Endometrium (tissue), 2 donors: ENCODE results near the gene ADAP2.
"Not testable (repeated sequence)": the region's sequence is repeated elsewhere in the genome, so short reads cannot be mapped to it uniquely, and the experiment has no call there.

Experiments used
- FAIRE-seq: peaks from 2 replicates; lab custom pipeline; 2012; peaks lifted over from hg19 to GRCh38; lab: Jason Lieb, UNC
- donor health status: control.
- donor health status: control.

ADAP2 gene

DNA sequence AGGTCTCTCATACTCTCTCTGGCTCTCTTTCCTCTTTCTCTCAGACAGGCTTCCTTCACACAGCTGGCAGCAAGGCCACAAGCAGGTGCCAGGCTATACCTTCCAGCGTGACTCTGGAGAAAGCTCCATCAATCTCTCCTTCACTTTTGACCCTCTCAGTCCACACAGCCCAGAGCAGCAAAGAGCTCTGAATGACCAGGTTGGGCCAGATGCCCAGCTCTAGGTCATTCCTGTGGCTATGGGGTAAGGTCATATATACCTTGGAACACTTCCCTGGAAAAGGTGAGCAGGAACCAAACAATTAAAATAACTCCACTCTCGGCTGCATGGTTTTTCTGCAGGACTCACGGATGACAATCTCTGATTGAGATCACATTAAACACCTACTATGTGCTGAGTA is 8.8 kb downstream of the ADAP2 start:
- no peak for FAIRE-seq

DNA sequence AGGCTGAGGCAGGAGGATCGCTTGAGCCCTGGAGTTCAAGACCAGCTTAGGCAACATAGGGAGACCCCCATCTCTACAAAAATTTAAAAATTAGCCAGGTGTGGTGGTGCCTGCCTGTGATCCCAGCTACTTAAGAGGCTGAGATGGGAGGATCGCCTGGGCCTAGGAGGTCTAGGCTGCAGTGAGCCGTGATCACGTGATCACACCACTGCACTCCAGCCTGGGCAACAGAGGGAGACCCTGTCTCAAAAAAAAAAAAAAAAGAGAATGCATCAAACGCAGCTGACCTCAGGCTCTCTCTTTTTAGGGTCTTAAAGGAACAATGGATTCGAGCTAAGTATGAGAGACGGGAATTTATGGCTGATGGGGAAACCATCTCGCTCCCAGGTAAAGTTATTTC is 9.8 kb downstream of the ADAP2 start:
- FAIRE-seq: not testable (repeated sequence)

DNA sequence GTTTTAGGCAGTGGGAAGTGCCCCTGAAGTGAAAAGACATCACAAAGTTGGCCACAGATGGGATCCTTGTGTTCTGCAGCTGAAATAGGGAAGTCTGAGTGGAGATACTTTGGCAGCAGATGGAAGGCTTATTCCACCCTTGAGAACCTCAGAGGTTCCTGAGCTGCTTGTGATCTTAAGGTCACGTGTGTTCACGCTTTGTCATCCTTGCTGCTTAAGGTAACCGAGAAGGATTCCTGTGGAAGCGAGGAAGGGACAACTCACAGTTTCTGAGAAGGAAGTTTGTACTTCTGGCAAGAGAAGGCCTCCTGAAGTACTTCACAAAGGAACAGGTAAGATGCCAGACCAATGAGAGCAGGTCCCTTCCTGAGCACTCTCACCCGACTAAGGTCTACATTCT is 12.2 kb downstream of the ADAP2 start:
- no peak for FAIRE-seq

DNA sequence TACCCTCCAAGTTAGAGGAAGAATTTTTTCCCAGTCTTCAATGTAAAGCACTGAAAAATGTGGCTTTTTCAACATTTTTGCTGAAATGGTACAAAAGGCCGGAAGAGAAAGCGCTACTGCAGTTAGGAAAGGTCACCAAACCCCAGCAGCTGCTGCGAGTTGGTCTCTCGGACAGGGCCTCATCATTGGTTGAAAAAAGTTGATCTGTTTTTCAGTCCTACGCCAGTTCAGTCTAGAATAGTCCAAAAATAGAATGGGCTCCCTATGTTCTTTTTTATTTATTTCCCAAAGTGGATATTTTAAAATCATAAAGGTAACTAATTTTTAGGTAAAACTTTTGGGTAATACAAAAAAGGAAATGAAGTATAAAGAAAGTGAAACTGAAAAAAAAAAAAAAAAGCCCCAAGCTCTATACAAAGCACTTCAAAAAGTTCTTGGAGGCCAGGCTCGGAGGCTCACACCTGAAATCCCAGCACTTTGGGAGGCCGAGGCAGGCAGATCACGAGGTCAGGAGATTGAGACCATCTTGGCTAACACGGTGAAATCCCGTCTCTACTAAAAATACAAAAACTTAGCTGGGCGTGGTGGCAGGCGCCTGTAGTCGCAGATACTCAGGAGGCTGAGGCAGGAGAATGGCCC is 17.4 kb downstream of the ADAP2 start:
- no peak for FAIRE-seq

DNA sequence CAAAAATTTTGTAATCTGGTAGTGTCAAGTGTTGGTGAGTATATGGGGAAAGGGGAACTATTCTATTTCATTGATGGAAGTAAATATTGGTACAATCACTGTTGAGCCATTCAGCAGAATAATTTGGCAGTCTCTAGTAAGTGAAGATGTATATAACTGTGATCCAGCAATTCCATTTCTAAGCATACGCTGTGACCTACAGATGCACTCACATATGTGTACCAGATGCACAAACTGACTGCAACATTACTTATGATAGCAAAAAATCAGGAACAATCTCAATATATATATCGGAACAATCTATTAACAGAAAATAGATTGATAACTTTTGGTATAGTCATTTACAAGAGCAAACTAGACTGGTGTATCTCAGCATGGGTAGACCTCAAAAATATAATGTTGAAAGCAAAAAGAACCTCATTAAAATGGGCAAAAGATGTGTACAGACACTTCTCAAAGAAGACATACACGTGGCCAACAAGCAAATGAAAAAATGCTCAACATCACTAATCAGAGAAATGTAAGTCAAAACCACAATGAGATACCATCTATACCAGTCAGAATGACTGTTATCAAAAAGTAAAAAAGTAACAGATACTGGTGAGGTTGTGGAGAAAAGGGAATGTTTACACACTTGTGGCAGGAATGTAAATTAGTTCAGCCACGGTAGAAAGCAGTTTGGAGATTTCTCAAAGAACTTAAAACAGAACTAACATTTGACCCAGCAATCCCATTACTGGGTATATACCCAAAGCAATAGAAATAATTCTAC is 20.7 kb downstream of the ADAP2 start:
- no peak for FAIRE-seq

DNA sequence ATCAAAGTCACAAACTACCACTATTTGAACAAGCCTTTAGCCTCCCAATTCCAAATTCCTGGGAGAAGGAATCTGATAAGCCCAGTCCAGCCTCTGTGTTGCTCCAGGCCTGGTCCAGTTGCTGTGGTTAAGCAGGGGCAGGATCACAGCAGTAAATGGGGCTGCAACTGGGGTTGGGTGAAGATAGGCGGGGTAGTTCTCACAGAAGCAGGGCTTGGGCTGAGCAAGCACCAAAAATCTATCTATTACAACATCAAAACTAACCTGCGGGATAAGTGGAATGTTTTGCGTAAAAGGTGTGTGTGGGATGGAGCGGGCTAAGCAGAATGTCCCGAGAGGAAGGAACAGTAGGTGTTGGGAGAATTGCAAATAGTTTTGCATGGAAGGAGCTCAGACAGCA is 26.1 kb downstream of the ADAP2 start:
- no peak for FAIRE-seq

DNA sequence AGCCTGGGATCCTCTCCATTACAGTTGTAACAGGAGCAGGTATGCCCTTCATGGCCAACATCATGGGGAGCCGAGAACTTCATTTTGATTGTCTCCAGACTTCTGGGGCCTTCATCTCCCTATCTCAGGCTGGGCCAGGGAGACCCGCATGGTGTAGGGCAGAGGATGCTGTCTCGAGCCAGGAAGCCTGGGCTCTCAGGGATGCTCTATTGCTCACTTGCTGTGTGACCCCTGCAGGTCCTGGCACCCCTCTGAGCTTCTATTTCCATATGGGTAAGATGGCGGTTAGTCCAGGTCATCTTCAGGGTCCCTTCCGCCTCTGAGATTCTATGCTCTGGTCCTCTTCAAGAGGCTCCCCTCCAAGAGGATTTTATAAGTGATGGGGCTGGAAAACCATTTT is 28.4 kb downstream of the ADAP2 start:
- FAIRE-seq: no peak

DNA sequence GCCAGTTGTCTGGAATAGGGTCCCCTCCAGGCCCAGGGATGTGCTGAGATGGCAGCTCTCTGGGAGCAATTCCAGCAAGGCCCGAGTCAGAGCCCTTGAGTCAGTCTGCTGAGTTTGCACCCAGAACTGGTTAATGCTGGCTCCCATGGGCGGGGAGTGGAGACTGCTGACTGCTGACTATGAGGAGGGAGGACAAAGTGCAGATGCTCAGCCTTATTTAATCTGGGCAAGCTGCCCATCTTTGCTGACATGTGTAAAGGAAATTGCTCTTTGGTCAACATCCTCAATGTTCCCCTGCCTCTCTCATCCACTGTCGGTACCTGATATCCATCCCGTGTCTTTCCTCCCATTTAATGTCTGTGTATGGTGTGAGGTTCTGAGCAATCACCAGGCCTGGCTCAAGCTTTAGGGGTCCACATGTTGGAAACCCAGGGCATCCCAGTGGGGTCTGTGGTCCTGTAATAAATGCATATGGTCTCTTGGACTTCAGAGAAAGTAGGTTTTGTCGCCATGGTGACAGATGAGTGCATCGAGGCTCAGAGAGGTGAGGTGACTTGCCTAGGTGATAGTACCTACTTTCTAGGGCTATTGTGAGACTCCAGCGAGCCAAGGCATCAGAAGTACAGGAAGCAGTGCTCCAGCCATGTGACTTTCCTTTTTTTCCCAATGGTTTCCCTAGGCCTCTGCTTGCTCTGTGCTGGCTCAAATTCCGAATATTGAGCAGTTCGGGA is 29.1 kb downstream of the ADAP2 start:
- no peak for FAIRE-seq

DNA sequence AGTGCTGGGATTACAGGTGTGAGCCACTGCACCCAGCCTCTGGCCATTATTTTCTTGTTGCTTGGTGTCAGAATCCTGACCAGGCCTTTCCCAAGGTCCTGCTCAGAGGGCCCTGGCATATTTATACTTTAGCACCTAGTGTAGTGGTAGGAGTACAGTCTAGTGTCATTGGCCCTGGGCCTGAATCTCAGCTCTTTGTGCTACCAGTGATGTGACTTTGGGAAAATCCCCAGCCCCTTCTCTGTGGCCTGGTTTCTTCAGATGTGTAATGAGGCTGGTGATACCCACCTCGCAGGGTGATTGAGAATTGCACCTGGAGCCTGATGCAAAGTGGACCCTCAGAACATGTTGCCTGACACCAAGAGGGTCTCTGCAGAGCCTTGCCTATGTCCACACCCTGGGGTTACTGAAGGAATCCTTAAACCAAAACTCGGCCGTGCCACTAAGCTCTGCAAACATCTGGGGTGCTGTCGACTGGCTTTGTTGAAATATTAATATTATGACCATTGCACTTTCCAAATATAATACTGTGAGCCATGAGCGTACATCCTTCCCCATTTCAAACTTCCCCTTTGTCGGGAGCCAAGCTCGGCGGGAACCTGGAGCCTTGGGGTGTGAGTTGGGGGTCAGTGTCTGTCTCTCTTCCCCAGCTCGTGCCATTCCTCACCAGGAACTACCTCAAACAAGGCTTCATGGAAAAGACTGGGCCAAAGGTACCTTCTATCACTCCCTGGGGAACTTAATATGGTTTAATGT is 31.1 kb downstream of the ADAP2 start:
- FAIRE-seq: no peak

DNA sequence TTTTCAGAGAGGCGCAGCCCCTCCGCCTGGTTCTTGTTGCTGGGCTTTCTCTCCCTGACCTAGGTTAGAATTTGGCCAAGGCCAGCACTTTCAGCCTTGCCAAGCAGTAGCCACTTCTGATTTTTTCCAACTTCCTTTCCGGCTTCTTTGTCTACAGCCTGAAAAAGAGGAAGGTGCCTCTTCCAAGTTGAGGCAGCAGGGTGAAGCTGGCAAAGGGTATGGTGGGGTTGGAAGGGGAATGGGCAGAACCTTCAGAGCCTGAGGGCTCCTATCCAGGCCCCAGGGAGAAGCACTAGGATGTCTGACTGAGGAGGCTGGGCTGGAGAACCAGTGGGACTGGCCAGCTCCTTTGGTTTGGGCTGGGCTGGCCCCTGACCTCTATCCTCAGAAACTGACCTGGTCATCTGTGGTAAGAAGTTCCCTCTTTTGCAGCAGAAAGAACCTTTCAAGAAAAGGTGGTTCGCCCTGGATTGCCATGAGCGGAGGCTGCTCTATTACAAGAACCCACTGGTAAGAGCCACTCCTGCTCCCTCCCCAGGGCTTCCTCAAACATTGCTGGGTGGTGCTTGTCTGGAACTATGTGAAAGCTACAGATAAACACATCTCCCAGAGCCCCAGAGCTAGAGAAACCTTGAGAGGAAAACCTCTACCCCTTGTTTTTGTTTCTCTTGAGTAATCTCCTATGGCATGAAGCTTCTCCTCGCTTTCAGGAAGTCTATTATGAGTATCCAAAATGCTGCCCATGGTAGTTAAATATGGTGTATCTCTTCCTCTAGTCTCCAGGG is 32.5 kb downstream of the ADAP2 start:
- FAIRE-seq: no peak

DNA sequence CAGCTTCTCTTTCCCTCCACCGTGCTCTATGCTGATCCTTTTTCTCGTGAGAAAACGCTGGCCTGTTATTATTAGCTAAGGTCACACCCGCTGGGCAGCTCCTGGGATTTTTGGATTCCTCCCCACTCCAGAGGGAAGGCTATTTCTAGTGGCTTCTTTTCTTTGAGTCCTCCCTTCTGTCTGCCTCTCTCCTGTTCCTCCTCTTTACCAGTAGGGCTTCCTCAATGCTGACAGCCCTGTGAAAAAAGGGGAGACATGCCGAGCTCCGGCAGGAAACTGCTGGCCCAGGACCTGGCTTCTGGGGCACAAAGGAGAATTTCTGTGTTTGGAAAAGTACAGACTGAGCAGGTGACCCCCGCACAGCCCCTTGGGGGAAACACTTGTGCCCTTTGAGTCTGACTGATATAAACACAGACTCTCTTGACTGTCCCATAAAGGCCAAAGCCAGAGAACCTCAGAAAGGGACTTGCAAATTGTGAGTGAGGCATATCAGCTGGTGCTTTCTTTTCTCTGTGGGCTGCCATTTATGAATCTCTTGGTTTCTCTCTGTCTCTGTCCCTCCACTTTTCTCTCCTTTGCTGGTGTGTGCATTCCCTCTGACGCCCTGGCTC is 35.1 kb downstream of the ADAP2 start:
- no peak for FAIRE-seq

DNA sequence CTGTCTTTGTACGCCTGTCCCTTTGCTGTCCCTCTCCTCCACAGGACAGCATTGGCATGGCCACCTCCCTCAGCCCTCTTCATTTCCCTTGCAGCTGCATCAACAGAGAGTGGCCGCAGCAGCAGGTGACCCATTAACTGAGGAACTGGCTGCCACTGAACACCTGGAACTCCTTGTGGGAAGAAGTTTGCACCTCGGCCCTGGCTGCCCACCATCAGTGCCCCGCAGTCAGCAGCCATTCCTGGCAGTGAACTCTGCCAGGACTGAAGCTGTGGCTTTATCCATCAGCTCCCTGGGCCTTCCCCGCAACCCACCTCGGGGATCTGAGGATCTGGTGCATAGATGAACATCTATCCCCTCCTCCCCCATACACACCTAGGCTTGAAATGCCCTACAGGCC is 36.0 kb downstream of the ADAP2 start:
- FAIRE-seq: no peak

DNA sequence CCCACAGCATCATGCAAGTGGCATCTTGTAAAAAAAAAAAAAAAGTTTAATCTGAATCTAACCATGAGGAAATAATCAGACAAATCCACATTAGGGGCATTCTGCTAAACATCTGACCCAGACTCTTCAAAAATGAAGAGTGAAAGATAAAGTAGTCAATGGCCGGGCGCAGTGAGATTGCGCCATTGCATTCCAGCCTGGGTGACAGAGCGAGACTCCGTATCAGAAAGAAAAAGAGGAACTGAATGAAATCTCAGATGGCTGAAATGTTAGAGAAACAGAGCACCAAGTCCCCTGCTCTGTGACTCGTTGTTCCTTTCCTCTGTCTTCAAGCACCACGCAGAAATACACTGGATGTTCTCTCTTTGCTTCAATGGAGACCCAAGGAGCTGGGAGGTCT is 36.4 kb downstream of the ADAP2 start:
- no peak for FAIRE-seq

DNA sequence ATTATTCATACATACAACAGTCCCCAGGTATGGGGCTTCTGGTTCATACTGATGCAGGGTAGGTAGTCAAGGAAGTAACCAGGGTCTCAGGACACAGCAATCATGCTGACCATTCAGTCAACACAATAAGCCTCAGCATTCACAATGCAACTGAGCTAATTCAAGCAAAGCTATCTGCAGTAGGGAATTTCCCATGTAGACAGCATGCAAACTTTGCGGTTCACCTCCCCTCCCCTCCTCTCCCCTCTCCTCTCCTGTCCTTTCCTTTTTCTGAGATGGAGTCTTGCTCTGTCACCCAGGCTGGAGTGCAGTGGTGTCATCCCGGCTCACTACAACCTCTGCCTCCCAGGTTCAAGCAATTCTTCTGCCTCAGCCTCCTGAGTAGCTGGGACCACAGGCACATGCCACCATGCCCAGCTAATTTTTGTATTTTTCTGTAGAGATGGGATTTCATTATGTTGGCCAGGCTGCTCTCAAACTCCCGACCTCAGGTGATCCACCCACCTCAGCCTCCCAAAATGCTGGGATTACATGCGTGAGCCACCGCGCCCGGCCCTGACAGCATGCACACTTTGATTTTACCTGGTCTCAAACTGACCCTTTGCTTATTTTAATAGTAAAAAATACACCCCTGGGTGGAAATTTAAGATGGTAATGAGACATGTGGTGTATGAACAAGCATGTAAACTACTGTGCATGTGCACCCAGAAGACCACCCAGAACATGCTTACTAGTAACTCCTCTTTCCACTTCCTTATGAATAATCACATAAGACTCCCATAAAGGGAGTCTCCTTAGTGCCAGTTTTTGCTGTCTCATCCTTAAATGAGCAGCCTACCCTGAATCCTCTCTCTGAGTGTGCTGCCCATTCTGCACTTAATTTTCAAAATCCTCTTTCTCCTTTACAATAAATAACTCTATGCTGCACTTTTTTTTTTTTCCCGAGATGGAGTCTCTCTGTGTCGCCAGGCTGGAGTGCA is 39.8 kb downstream of the ADAP2 start:
- no peak for FAIRE-seq

DNA sequence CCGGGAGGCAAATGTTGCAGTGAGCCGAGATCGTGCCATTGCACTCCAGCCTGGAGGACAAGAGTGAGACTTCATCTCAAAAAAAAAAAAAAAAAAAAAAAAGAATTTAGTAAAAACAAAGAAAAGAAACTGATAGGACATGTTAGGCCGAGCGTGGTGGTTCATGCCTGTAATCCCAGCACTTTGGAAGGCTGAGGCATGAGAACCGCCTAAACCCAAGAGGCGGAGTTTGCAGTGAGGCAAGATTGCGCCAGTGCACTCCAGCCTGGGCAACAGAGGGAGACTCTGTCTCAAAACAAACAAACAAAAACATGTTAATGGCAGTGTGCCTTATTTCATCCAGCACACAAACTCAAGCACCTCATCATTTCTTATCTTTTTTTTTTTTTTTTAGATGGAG is 42.6 kb downstream of the ADAP2 start:
- FAIRE-seq: not testable (repeated sequence)

DNA sequence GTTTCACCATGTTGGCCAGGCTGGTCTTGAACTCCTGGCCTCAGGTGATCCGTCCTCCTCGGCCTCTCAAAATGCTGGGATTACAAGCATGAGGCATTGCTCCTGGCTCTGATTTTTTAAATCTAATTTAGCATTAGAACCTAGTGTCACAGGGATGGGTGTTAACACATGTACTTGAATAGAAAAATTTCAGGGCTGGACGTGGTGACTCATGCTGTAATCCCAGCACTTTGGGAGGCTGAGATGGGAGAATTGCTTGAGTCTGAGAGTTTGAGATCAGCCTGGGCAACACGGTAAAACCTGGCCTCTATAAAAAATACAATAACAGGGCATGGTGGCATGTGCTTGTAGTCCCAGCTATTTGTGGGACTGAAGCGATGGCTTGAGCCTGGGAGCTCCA is 43.1 kb downstream of the ADAP2 start:
- FAIRE-seq: no peak

DNA sequence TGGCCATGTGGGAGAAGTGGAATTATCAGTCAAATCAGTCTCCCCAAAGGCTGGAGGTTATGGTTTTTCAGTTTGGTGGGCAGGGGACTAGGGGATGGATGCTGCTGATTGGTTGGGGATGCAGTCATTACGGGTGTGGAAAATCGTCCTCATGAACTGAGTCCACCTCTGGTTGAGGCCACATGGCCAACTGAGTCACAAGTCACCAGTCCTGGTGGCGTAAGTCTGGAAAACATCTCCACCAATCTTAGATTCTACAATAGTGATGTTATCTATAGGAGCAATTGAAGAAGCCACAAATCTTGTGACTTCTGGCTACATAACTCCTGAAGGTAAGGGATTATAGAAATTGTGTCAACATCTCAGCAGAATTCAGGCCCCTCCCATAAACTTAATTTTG is 43.9 kb downstream of the ADAP2 start:
- FAIRE-seq: no peak

DNA sequence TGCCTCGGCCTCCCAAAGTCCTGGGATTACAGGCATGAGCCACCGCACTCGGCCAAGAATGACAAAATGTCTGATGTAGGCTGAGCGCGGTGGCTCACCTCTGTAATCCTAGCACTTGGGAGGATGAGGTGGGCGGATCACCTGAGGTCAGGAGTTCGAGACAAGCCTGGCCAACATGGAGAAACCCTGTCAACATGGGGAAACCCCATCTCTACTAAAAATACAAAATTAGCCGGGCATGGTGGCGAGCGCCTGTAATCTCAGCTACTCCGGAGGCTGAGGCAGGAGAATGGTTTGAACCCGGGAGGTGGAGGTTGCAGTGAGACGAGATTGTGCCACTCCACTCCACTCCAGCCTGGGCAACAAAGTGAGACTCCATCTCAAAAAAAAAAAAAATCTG is 46.2 kb downstream of the ADAP2 start:
- FAIRE-seq: not testable (repeated sequence)

DNA sequence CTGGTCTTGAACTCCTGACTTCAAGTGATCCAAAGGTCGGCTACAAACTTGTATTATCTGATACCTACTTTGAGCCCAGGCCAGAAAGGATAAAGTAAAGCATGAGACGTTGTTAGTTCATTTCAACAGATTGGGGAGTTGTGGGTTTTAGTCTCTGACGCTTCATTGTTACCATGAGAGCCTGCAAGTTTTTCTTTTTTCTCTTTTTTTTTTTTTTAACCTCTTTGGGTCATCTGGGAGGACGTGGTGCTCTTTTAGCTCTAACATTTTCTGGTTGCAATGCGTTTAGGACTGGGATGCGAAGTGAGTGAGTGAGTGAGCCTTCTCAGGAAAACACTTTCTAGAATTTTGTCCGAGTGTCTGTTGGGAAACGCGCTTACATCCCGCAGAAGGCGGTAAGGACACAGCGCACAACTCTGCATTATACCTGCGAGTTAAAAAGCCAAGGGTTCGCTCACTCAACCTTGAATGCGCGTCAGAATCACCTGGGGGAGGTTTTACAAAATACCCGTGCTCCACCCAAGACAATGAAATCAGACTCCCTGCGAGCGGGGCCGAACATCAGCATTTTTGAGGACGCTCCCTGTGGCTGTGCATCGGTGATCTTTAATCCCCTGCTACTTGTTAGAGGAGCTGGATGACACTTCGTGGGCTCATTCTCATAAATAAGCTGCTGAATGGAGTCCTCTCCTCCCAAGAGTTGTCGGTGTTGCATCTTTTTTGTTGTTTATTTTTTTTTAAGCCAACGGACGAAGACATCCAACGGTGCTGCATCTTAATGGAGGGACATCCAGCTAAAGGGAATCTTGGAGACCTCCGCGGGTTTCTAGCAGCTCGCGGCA is 48.5 kb downstream of the ADAP2 start:
- FAIRE-seq: no peak
